Astrocyte (in vitro differentiated cells and primary cell): ENCODE results near the gene STC2.

Source experiments
- CTCF ChIP-seq: IDR thresholded peaks from 2 replicates; pipeline ENCODE4 v1.5.1; 2011; ENCODE audit warnings: low read depth, mild to moderate bottlenecking, inconsistent platforms, low read length, moderate library complexity; ENCODE audit not compliant: insufficient read depth
- EZH2 ChIP-seq: IDR thresholded peaks from 2 replicates; pipeline ENCODE4 v1.6.1; 2012; ENCODE audit warnings: mild to moderate bottlenecking, low read length, inconsistent platforms; ENCODE audit not compliant: insufficient read depth

GRCh38 chr5:173331287-173331686 is 3.1 kb upstream of the STC2 start:
- no peak for TF ChIP-seq CTCF
- no peak for TF ChIP-seq EZH2
